ENCODE data around the gene ACADSB. TPM values are rescaled to one million over a fixed set of nuclear protein-coding genes. Genes with fewer than 3 reads are reported as not detected.

ACADSB gene
- total RNA-seq, 4 donors from 2014 or later = 18.0 to 36.9 (median 27.4) TPM

- Histone ChIP-seq H3K36me3 (peaks cover 60% of the 10 kb centered on the region), H3K27me3 (no peaks in the 10 kb centered on the region), H3K4me1 (peaks cover 14% of the 10 kb centered on the region), H3K27ac (no peak overlapping the region), H3K4me3 (no peak overlapping the region), H3K9me3 (no peaks in the 10 kb centered on the region)
- DNase-seq (ENCODE audit: low spot score in 2 of 2) = no peak
- WGBS = 92% methylated on average over 4 of the region's 4 CpGs
- TF ChIP-seq POLR2A (IDR thresholded peaks at IDR 0.05) (no peak), POLR2AphosphoS5 (IDR thresholded peaks at IDR 0.05) (no peak), CTCF (IDR thresholded peaks at IDR 0.05) (no peak), EP300 (IDR thresholded peaks at IDR 0.05) (no peak)
These were observed 12.9 kb upstream of the ACADSB start for GRCh38 chr10:122995936-122996335.

GRCh38 chr10:122997864-122998263, 10.9 kb upstream of the ACADSB start:
- Histone ChIP-seq H3K27me3 (no peaks in the 10 kb centered on the region), H3K9me3 (no peaks in the 10 kb centered on the region), H3K27ac (no peak overlapping the region), H3K4me1 (peaks cover 14% of the 10 kb centered on the region), H3K4me3 (no peak overlapping the region), H3K36me3 (peaks cover 45% of the 10 kb centered on the region)
- TF ChIP-seq EP300 (IDR thresholded peaks at IDR 0.05) = no peak
- 85% methylated on average over 3 of the region's 3 CpGs for WGBS
- DNase-seq (ENCODE audit: low spot score in 2 of 2) = no peak

GRCh38 chr10:122998360-122998917, 10.4 kb upstream of the ACADSB start:
- Histone ChIP-seq H3K4me1 (peaks cover 14% of the 10 kb centered on the region), H3K27me3 (no peaks in the 10 kb centered on the region), H3K36me3 (peaks cover 44% of the 10 kb centered on the region), H3K4me3 (no peak overlapping the region), H3K9me3 (no peaks in the 10 kb centered on the region), H3K27ac (no peak overlapping the region)
- DNase-seq (ENCODE audit: low spot score in 2 of 2) = no peak
- 88% methylated on average over 6 of the region's 6 CpGs for WGBS
- no peak for TF ChIP-seq POLR2A (IDR thresholded peaks at IDR 0.05)

GRCh38 chr10:122998934-122999333, 9.9 kb upstream of the ACADSB start:
- WGBS = 95% methylated on average over 3 of the region's 3 CpGs
- Histone ChIP-seq H3K27me3 (no peaks in the 10 kb centered on the region), H3K9me3 (no peaks in the 10 kb centered on the region), H3K4me1 (peaks cover 14% of the 10 kb centered on the region), H3K27ac (no peak overlapping the region), H3K4me3 (no peak overlapping the region), H3K36me3 (peaks cover 41% of the 10 kb centered on the region)
- no peak for DNase-seq (ENCODE audit: low spot score in 2 of 2)
- TF ChIP-seq POLR2A (IDR thresholded peaks at IDR 0.05) (no peak), POLR2AphosphoS5 (IDR thresholded peaks at IDR 0.05) (no peak), CTCF (IDR thresholded peaks at IDR 0.05) (no peak), EP300 (IDR thresholded peaks at IDR 0.05) (no peak)

GRCh38 chr10:122999347-122999746, 9.5 kb upstream of the ACADSB start:
- TF ChIP-seq CTCF (IDR thresholded peaks at IDR 0.05) (no peak), POLR2A (IDR thresholded peaks at IDR 0.05) (no peak), EP300 (IDR thresholded peaks at IDR 0.05) (no peak), POLR2AphosphoS5 (IDR thresholded peaks at IDR 0.05) (no peak)
- Histone ChIP-seq H3K27me3 (no peaks in the 10 kb centered on the region), H3K4me1 (peaks cover 14% of the 10 kb centered on the region), H3K4me3 (no peak overlapping the region), H3K9me3 (no peaks in the 10 kb centered on the region), H3K27ac (no peak overlapping the region), H3K36me3 (peaks cover 37% of the 10 kb centered on the region)
- 68% methylated on average over 3 of the region's 3 CpGs for WGBS
- no peak for DNase-seq (ENCODE audit: low spot score in 2 of 2)

GRCh38 chr10:123000155-123000554, 8.7 kb upstream of the ACADSB start:
- DNase-seq (ENCODE audit: low spot score in 2 of 2) = no peak
- WGBS = 71% methylated on average over 3 of the region's 3 CpGs
- Histone ChIP-seq H3K27me3 (no peaks in the 10 kb centered on the region), H3K9me3 (no peaks in the 10 kb centered on the region), H3K4me3 (no peak overlapping the region), H3K36me3 (peaks cover 30% of the 10 kb centered on the region), H3K27ac (no peak overlapping the region), H3K4me1 (peaks cover 14% of the 10 kb centered on the region)
- TF ChIP-seq POLR2AphosphoS5 (IDR thresholded peaks at IDR 0.05) (no peak), EP300 (IDR thresholded peaks at IDR 0.05) (no peak), POLR2A (IDR thresholded peaks at IDR 0.05) (no peak), CTCF (IDR thresholded peaks at IDR 0.05) (no peak)

Data from suprapubic skin (tissue), 4 donors.